ENCODE results near the gene TBC1D5. TPM values are rescaled to one million over a fixed set of nuclear protein-coding genes. Genes with fewer than 3 reads are reported as not detected.

Gene TBC1D5
- polyA plus RNA-seq, 2 of the 4 experiments (the other 2 are of a cell fraction) = 36.7 to 72.2 TPM

DNA sequence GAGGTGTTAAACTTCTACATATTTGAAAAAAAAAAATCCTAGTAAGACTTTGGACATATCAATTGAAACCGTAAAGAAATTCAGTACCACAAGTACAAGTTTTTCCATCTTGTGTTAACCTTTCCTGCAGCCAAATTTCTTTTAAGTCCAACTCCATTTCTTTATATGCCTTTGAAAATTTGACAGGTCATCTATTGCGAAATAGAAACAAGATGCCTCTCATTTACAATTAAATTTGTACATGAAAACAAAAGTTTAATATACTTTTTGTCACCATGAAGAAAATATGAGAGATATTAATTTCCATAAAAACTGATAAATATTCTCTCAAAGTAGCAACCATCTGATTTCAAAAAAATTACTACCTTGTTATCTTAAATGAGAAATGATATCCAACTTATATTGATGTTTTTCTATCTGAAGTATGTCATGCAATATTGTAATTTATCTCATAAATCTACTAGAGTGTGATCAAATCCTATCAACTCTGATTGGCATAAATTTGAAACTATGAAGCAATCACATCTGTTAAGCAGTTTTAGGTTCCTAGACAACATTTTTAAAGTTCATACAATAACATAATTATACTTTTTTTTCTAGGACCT, 68.2 kb downstream of the TBC1D5 start:
- ChIA-PET CTCF (no interaction called here), POLR2A (no interaction called here)
- H3K9me3 ChIP-seq = no peaks in the 10 kb centered on the region
- WGBS (ENCODE audit: missing lambda C conversion rate) = 90% methylated on average over 2 of the region's 2 CpGs
- H3K27ac ChIP-seq = no peak overlapping the region
- no peak overlapping the region for H3K4me2 ChIP-seq
- 0 out of 3 replicates have a peak, but pooled peaks cover 8% of the 10 kb centered on the region for H3K4me1 ChIP-seq
- DNase-seq (ENCODE audit: low read depth in 1 of 2, low spot score in 1 of 2) (no peak), ATAC-seq (no peak), FAIRE-seq (no peak)
- H3K4me3 ChIP-seq = no peak overlapping the region
- TF ChIP-seq CEBPB (IDR thresholded peaks at IDR 0.05) = peak; percentile 9 to 48; a peak in 3 of 4 replicates
- no peak for TF ChIP-seq JUN (IDR thresholded peaks at IDR 0.05)

DNA sequence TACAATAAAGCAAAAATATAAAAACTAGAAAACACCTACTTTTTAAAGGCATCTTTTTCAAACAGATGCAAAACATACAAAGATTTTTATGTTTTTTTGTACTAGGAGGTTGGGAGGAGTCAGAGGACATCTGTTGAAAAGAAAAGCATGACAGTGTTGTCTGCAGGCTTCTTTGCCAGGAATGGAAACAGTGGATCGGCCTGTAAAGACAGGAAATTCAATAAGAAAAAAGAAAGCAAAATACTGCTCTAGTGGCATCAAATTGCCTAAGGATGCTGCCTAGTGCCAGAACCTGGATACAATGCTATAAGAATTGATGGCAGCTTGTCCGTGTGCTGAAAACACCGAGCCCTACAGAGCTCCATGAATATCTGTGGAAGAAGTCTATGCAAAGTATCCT, 69.9 kb downstream of the TBC1D5 start:
- no peak for DNase-seq (ENCODE audit: low read depth in 1 of 2, low spot score in 1 of 2)
- no peak for FAIRE-seq
- Histone ChIP-seq H3K27ac (no peak overlapping the region), H3K9me3 (no peaks in the 10 kb centered on the region), H3K4me1 (no peaks in the 10 kb centered on the region), H3K4me3 (no peak overlapping the region), H3K4me2 (no peak overlapping the region)
- POLR2A ChIA-PET = no interaction called here
- WGBS (ENCODE audit: missing lambda C conversion rate) = 89% methylated on average over 3 of the region's 3 CpGs
- TF ChIP-seq RCOR1 (IDR thresholded peaks at IDR 0.05; ENCODE audit: low read depth, low read length) (no peak), MYC (IDR thresholded peaks at IDR 0.05; ENCODE audit: borderline replicate concordance, low read length) (no peak), HDAC2 (IDR thresholded peaks at IDR 0.05) (no peak), KDM5A (IDR thresholded peaks at IDR 0.05) (no peak), ATOH8 (CRISPR knock-in tag; IDR thresholded peaks at IDR 0.05; ENCODE audit: low read depth) (no peak), BCL3 (IDR thresholded peaks at IDR 0.05) (no peak), GATA3 (IDR thresholded peaks at IDR 0.05; ENCODE audit: borderline replicate concordance) (no peak), JUN (IDR thresholded peaks at IDR 0.05) (no peak), REST (IDR thresholded peaks at IDR 0.05) (no peak), CHD4 (IDR thresholded peaks at IDR 0.05; ENCODE audit: borderline replicate concordance) (no peak), RAD21 (conservative IDR thresholded peaks at IDR 0.05 in 1 of 2, IDR thresholded peaks at IDR 0.05 in 1 of 2) (no peak), NR3C1 (IDR thresholded peaks at IDR 0.05) (no peak), ESRRA (IDR thresholded peaks at IDR 0.05; ENCODE audit: borderline replicate concordance, low read length) (no peak), MAZ (IDR thresholded peaks at IDR 0.05; ENCODE audit: borderline replicate concordance, low read depth, low read length) (no peak), MAFK (IDR thresholded peaks at IDR 0.05; ENCODE audit: partially characterized antibody) (no peak)
- TF ChIP-seq, protein P1, sequence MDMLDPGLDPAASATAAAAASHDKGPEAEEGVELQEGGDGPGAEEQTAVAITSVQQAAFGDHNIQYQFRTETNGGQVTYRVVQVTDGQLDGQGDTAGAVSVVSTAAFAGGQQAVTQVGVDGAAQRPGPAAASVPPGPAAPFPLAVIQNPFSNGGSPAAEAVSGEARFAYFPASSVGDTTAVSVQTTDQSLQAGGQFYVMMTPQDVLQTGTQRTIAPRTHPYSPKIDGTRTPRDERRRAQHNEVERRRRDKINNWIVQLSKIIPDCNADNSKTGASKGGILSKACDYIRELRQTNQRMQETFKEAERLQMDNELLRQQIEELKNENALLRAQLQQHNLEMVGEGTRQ (IDR thresholded peaks at IDR 0.05) = no peak
- CTCF ChIA-PET = interaction anchor here (1.4 to 3.2 kb wide), 2 partner anchors 13 to 27 kb away, joined by 3 to 11 read pairs; no protein-coding TSS in a partner anchor
- ATAC-seq = no peak

All from A549 (cell line).